ENCODE measurements around the gene GALNT11.
"Not testable (repeated sequence)": the region's sequence is repeated elsewhere in the genome, so short reads cannot be mapped to it uniquely, and the experiment has no call there.

Gene GALNT11

DNA sequence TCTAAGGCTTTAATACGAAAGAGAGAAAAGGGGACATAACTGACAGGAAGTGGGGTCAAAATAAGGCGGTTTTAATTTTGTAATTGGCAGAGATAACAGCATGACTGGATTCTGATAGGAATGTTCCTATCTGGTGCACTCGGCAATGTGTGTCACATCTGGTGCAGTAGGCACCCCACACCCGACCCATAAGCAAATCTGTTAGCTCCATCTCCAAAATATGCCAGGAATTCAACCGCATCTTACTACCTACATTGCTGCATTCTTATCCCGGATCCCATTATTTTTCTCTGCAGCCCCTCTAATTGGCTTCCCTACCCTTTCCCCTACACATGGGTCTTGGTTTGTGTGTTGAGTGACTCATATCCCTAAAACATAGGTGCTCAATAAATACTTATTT, 19.1 kb upstream of the GALNT11 start:
- Histone ChIP-seq H3K27me3 (ENCODE audit: control insufficient read depth, insufficient read depth, low read length) (no peaks in the 10 kb centered on the region), H3K9ac (ENCODE audit: low read depth, low read length) (no peak overlapping the region), H3K4me3 (ENCODE audit: low read depth, low read length) (no peak overlapping the region), H3K27ac (ENCODE audit: low read depth, low read length) (no peak overlapping the region), H3K9me3 (ENCODE audit: control insufficient read depth, insufficient read depth, low read length) (no peaks in the 10 kb centered on the region), H3K4me1 (ENCODE audit: control insufficient read depth, insufficient read depth, low read length) (no peaks in the 10 kb centered on the region), H3K36me3 (ENCODE audit: control insufficient read depth, insufficient read depth, low read length) (no peaks in the 10 kb centered on the region)

DNA sequence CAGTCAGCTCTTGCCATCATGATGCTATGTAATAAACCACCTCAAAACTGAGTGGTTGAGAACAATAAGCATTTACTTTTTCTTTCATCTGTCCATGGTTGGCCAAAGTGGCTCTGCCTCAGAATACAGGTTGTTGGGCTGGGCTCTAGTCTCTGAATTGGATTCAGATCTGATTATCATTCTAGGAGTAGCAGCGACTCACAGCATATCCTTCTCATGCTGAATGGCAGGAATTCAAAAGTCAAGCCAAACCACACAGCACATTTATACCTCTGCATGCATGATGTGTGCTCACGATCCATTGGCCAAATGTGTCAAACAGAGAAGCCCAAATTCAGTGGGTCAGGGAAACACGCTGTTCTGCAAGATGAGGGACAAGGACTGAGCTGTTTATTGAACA, 13.6 kb upstream of the GALNT11 start:
- Histone ChIP-seq H3K36me3 (ENCODE audit: control insufficient read depth, insufficient read depth, low read length) (no peaks in the 10 kb centered on the region), H3K9me3 (ENCODE audit: control insufficient read depth, insufficient read depth, low read length) (no peaks in the 10 kb centered on the region), H3K4me3 (ENCODE audit: low read depth, low read length) (no peak overlapping the region), H3K27me3 (ENCODE audit: control insufficient read depth, insufficient read depth, low read length) (no peaks in the 10 kb centered on the region), H3K4me1 (ENCODE audit: control insufficient read depth, insufficient read depth, low read length) (no peaks in the 10 kb centered on the region), H3K27ac (ENCODE audit: low read depth, low read length) (no peak overlapping the region), H3K9ac (ENCODE audit: low read depth, low read length) (no peak overlapping the region)

DNA sequence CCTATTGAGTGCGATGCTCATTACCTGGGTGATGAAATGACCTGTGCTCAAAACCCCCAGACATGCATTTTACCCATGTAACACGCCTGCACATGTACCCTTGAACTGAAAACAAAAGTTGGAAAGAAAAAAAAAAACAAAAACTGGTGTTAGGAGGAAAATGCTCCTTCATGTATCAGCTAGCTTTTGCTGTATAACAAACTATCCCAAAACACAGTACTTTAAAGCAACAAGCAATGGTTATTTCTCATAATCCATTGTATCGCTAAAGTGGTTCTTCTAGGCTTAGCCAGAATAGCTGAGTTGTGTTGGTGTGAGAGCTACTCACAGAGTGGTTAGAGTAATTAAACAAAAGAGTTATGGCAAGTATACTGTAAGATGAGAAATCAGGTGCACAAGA, 12.2 kb upstream of the GALNT11 start:
- no peak overlapping the region for H3K27ac ChIP-seq (ENCODE audit: low read depth, low read length)
- no peaks in the 10 kb centered on the region for H3K27me3 ChIP-seq (ENCODE audit: control insufficient read depth, insufficient read depth, low read length)
- no peak overlapping the region for H3K4me3 ChIP-seq (ENCODE audit: low read depth, low read length)
- H3K9ac ChIP-seq (ENCODE audit: low read depth, low read length): no peak overlapping the region
- H3K4me1 ChIP-seq (ENCODE audit: control insufficient read depth, insufficient read depth, low read length): no peaks in the 10 kb centered on the region
- H3K9me3 ChIP-seq (ENCODE audit: control insufficient read depth, insufficient read depth, low read length): no peaks in the 10 kb centered on the region
- H3K36me3 ChIP-seq (ENCODE audit: control insufficient read depth, insufficient read depth, low read length): no peaks in the 10 kb centered on the region

DNA sequence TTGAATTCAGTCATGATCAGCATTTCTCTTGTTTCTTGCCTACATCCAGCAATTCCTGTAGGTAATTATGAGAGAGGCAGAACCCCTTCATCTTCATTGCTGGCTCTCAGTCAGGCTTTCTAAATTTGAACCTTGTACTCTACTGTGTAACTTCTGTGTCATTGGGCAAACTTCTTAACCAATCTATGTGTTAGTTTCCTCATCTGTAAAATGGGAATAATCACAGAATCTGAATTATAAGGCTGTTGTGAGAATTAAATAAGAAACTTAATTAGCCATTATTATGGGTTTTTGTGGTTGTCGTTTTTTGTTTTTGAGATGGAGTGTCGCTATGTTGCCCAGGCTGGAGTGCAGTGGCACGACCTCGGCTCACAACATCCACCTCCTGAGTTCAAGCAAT, 11.5 kb upstream of the GALNT11 start:
- Histone ChIP-seq H3K4me1 (ENCODE audit: control insufficient read depth, insufficient read depth, low read length) (no peaks in the 10 kb centered on the region), H3K27me3 (ENCODE audit: control insufficient read depth, insufficient read depth, low read length) (no peaks in the 10 kb centered on the region), H3K36me3 (ENCODE audit: control insufficient read depth, insufficient read depth, low read length) (no peaks in the 10 kb centered on the region), H3K9ac (ENCODE audit: low read depth, low read length) (no peak overlapping the region), H3K9me3 (ENCODE audit: control insufficient read depth, insufficient read depth, low read length) (no peaks in the 10 kb centered on the region), H3K4me3 (ENCODE audit: low read depth, low read length) (no peak overlapping the region), H3K27ac (ENCODE audit: low read depth, low read length) (no peak overlapping the region)

DNA sequence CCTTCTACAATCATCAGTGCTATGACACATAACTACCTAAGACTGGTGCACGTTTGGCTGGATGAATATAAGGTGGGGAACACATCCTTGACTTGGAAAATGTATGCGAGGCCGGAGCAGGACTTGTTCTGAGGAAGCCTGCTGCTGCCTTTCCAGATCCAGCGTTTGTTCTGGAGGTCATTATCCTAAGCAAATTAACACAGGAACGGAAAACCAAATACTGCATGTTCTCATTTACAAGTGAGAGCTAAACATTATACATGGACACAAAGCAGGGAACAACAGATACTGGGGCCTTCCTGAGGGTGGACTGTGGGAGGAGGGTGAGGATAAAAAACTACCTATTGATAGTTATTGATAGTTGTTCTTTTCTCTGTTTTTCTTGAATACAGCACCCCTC, 10.8 kb upstream of the GALNT11 start:
- H3K4me1 ChIP-seq (ENCODE audit: control insufficient read depth, insufficient read depth, low read length): no peaks in the 10 kb centered on the region
- no peaks in the 10 kb centered on the region for H3K9me3 ChIP-seq (ENCODE audit: control insufficient read depth, insufficient read depth, low read length)
- no peak overlapping the region for H3K9ac ChIP-seq (ENCODE audit: low read depth, low read length)
- H3K4me3 ChIP-seq (ENCODE audit: low read depth, low read length): no peak overlapping the region
- H3K36me3 ChIP-seq (ENCODE audit: control insufficient read depth, insufficient read depth, low read length): no peaks in the 10 kb centered on the region
- H3K27ac ChIP-seq (ENCODE audit: low read depth, low read length): no peak overlapping the region
- H3K27me3 ChIP-seq (ENCODE audit: control insufficient read depth, insufficient read depth, low read length): no peaks in the 10 kb centered on the region

DNA sequence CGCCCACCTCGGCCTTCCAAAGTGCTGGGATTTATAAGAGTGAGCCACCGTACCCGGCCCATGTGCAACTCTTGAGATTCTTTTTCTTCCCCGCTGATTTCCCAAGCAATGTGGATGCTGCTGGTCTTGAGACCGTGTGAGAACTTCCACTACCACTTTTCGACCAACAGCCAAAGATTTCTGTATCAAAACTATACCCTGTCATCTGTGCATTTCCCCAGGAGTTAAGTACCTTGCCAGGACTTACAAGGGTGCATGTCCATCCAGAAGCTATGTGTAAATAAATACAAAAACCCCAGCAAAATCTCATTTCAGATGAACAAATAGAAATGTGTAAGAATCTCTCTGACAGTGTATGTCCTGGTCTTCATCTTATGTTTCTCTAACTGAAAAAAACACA, 9.9 kb upstream of the GALNT11 start:
- H3K36me3 ChIP-seq (ENCODE audit: control insufficient read depth, insufficient read depth, low read length): no peaks in the 10 kb centered on the region
- H3K9me3 ChIP-seq (ENCODE audit: control insufficient read depth, insufficient read depth, low read length): no peaks in the 10 kb centered on the region
- H3K4me1 ChIP-seq (ENCODE audit: control insufficient read depth, insufficient read depth, low read length): no peaks in the 10 kb centered on the region
- no peak overlapping the region for H3K9ac ChIP-seq (ENCODE audit: low read depth, low read length)
- no peak overlapping the region for H3K27ac ChIP-seq (ENCODE audit: low read depth, low read length)
- no peak overlapping the region for H3K4me3 ChIP-seq (ENCODE audit: low read depth, low read length)
- no peaks in the 10 kb centered on the region for H3K27me3 ChIP-seq (ENCODE audit: control insufficient read depth, insufficient read depth, low read length)

DNA sequence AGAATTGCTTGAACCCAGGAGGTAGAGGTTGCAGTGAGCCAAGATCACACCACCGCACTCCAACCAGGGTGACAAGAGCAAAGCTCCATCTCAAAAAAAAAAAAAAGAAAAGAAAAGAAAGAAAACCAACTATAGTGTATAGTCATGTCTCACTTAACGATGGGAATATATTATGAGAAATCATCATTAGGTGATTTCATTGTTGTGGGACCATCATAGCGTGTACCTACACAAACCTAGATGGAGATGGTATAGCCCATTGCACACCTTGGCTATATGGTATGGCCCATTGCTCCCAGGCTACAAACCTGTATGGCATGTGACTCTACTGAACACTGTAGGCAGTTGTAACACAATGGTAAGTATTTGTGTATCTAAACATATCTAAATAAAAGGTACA, 8.5 kb upstream of the GALNT11 start:
- no peaks in the 10 kb centered on the region for H3K27me3 ChIP-seq (ENCODE audit: control insufficient read depth, insufficient read depth, low read length)
- H3K4me1 ChIP-seq (ENCODE audit: control insufficient read depth, insufficient read depth, low read length): no peaks in the 10 kb centered on the region
- H3K9me3 ChIP-seq (ENCODE audit: control insufficient read depth, insufficient read depth, low read length): no peaks in the 10 kb centered on the region
- no peak overlapping the region for H3K27ac ChIP-seq (ENCODE audit: low read depth, low read length)
- H3K9ac ChIP-seq (ENCODE audit: low read depth, low read length): no peak overlapping the region
- H3K4me3 ChIP-seq (ENCODE audit: low read depth, low read length): no peak overlapping the region
- H3K36me3 ChIP-seq (ENCODE audit: control insufficient read depth, insufficient read depth, low read length): no peaks in the 10 kb centered on the region

DNA sequence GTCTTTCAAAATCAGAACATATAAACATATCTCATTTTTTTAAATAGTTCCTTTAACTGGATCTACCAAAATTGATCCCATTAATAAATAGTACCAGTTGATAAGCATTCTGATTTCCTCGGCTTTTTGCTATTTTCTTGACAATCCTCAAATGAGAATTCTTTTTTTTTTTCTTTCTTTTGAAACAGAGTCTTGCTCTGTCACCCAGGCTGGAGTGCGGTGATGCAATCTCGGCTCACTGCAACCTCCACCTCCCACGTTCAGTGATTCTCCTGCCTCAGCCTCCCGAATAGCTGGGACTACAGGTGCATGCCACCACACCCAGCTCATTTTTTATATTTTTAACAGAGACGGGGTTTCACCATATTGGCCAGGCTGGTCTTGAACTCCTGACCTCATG, 7.8 kb upstream of the GALNT11 start:
- not testable (repeated sequence) for H3K27me3 ChIP-seq (ENCODE audit: control insufficient read depth, insufficient read depth, low read length); H3K9ac ChIP-seq (ENCODE audit: low read depth, low read length); H3K4me1 ChIP-seq (ENCODE audit: control insufficient read depth, insufficient read depth, low read length); H3K9me3 ChIP-seq (ENCODE audit: control insufficient read depth, insufficient read depth, low read length); H3K4me3 ChIP-seq (ENCODE audit: low read depth, low read length); H3K36me3 ChIP-seq (ENCODE audit: control insufficient read depth, insufficient read depth, low read length); H3K27ac ChIP-seq (ENCODE audit: low read depth, low read length)

DNA sequence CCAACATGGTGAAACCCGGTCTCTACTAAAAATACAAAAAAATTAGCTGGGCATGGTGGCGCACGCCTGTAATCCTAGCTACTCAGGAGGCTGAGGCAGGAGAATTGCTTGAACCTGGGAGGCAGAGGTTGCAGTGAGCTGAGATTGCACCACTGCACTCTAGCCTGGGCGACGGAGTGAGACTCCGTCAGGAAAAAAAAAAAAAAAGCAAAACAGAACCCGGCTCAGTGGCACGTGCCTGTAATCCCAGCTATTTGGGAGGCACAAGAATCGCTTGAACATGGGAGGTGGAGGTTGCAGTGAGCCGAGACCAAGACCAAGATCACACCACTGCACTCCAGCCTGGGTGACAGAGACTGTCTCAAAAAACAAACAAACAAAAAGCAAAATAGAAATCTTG, 3.7 kb upstream of the GALNT11 start:
- not testable (repeated sequence) for H3K9me3 ChIP-seq (ENCODE audit: control insufficient read depth, insufficient read depth, low read length); H3K36me3 ChIP-seq (ENCODE audit: control insufficient read depth, insufficient read depth, low read length); H3K4me1 ChIP-seq (ENCODE audit: control insufficient read depth, insufficient read depth, low read length); H3K4me3 ChIP-seq (ENCODE audit: low read depth, low read length); H3K9ac ChIP-seq (ENCODE audit: low read depth, low read length); H3K27ac ChIP-seq (ENCODE audit: low read depth, low read length); H3K27me3 ChIP-seq (ENCODE audit: control insufficient read depth, insufficient read depth, low read length)

DNA sequence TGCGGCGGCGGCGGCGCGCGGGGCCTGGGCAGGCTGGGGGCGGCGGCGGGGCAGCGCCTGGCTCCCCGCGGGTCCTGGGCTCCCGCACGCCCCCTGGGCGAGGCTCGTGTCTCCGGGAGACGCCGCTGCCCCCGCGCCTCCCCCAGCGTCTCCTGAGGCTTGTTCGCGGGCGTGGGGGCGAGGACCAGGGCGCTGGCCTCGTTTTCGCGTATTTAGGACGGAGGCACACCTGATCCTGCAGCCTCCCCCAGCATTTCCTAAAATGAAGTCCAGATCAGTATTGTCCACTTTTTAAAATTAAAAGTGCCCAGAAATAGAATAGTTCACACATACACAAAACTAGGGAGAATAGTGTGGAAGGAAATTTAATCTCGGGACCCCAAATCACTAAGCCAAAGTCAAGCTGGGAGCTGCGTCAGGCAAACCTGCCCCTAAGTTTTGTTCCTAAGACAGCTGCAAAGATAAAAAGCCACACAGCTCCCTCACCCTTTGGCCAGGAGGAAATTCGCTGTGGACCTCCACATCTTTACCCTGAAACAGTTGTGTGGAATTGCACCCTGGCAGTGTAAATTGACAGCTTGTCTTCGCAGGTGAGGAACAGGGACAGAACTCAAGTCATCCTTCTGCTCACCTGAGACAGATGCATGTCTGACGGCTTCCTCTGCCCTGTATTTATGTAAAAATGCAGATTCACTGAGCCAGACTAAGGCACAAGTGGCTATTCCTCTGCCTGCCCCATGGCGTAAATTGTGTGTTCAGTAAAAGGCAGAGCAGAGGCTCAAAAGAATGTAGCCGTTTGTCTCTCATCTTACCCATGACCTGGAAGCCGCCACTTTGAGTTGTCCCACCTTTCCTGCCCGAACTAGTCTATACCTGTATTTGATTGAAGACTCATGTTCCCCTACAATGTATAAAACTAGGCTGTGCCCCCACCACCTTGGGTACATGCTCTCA, 740 bp downstream of the GALNT11 start:
- peak overlapping the region; percentile 63 for H3K9ac ChIP-seq (ENCODE audit: low read depth, low read length)

DNA sequence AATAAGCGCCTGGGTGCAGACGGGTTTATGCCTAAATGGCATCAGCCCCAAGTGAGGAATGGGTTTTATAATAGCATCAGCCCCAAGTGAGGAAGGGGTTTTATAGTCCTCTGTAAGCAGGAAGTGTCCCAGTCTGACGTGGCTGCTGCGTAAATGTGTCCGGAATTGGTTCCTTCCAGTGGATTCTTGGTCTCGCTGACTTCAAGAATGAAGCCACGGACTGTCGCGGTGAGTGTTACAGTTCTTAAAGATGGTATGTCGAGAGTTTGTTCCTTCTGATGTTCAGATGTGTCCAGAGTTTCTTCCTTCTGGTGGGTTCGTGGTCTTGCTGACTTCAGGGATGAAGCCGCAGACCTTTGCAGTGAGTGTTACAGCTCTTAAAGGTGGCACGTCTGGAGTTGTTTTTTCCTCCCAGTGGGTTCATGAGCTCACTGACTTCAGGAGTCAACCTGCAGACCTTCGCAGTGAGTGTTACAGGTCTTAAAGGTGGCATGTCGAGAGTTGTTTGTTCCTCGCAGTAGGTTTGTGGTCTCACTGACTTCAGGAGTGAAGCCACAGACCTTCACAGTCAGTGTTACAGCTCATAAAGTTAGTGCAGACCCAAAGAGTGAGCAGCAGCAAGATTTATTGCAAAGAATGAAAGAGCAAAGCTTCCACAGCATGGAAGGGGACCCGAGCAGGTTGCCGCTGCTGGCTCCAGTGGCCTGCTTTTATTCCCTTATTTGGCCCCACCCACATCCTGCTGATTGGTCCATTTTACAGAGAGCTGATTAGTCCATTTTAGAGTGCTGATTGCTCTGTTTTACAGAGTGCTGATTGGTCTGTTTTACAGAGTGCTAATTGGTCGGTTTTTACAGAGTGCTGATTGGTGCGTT, 2.3 kb downstream of the GALNT11 start:
- not testable (repeated sequence) for H3K27me3 ChIP-seq (ENCODE audit: control insufficient read depth, insufficient read depth, low read length); H3K9ac ChIP-seq (ENCODE audit: low read depth, low read length); H3K36me3 ChIP-seq (ENCODE audit: control insufficient read depth, insufficient read depth, low read length); H3K4me1 ChIP-seq (ENCODE audit: control insufficient read depth, insufficient read depth, low read length); H3K4me3 ChIP-seq (ENCODE audit: low read depth, low read length); H3K27ac ChIP-seq (ENCODE audit: low read depth, low read length); H3K9me3 ChIP-seq (ENCODE audit: control insufficient read depth, insufficient read depth, low read length)

More for the DNA sequence above, 740 bp downstream of the GALNT11 start:
- peak overlapping the region; percentile 96 for H3K4me3 ChIP-seq (ENCODE audit: low read depth, low read length)
- no peaks in the 10 kb centered on the region for H3K9me3 ChIP-seq (ENCODE audit: control insufficient read depth, insufficient read depth, low read length)
- H3K4me1 ChIP-seq (ENCODE audit: control insufficient read depth, insufficient read depth, low read length): peaks cover 7% of the 10 kb centered on the region; the same call in 1 of the 2 replicates
- peak overlapping the region; percentile 79 for H3K27ac ChIP-seq (ENCODE audit: low read depth, low read length)
- H3K36me3 ChIP-seq (ENCODE audit: control insufficient read depth, insufficient read depth, low read length): peaks cover 4% of the 10 kb centered on the region; the same call in 1 of the 2 replicates
- no peaks in the 10 kb centered on the region; the same call in 1 of the 2 replicates for H3K27me3 ChIP-seq (ENCODE audit: control insufficient read depth, insufficient read depth, low read length)
